ENCODE data around the gene CAPN11. TPM values are rescaled to one million over a fixed set of nuclear protein-coding genes. Genes with fewer than 3 reads are reported as not detected.

CAPN11 gene
- total RNA-seq, 1 experiment from 2014 or later = not detected

- ChIA-PET CTCF (interaction anchor here (1.0 to 2.7 kb wide), 7 partner anchors 8 to 48 kb away, joined by 4 to 8 read pairs (median 6); no protein-coding TSS in a partner anchor), POLR2A (interaction anchor here (0.5 to 4.5 kb wide), 2 partner anchors 26 to 101 kb away, joined by 4 to 22 read pairs; partner anchors contain the start of gene HSP90AB1)
- BruUV-seq (replicated peaks) = no TSS peak
Measured at GRCh38 chr6:44220913-44221290, 62.3 kb downstream of the CAPN11 start.

DNA sequence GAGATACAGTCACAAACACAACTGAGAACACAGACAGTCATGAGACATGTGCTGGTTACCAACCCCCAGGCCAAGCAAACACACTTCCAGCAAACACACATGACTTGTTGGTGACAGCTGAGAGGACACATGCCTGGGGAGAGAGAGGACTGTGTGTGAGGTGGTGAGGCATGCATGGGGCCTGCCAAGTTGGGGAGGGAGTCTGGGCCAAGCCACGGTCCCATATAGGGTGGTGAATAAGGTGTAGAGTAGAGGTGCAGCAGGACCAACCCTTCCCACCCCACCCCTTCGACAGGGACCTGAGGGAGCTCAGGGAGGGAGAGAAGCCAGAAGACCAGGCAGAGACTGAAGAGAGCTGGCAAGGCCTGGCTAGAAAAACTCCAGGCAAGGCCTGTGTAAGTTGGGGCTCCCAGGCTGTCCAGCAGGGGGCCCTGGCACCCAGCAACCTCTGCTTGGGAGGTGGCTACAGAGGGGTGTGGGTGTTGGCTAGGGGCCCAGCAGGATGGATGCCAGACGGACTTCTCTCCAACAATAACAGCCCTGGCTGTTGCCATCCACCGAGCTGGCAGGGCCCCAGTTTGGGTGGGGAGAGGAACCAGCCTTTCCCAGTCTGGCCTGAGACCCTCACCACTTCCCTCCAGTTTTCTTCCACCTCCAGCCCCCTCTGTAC is 62.8 kb downstream of the CAPN11 start:
- no TSS peak for BruUV-seq (replicated peaks)
- peak; percentile 56 for ATAC-seq
- ChIA-PET RAD21 (ENCODE audit: low non-redundant PET in 1 of 2, low total read pairs in 2 of 2, uncharacterized antibody in 2 of 2, unreplicated experiment in 2 of 2) (no interaction called here), CTCF (interaction anchor here (0.6 to 2.7 kb wide), 8 partner anchors 9 to 49 kb away, joined by 3 to 8 read pairs (median 6); partner anchors contain the start of gene HSP90AB1), POLR2A (interaction anchor here (0.5 to 4.5 kb wide), 2 partner anchors 25 to 100 kb away, joined by 4 to 22 read pairs; partner anchors contain the start of gene HSP90AB1)
- H2AFZ ChIP-seq (ENCODE audit: low read depth, low read length, poor library complexity, severe bottlenecking) = no peak overlapping the region
- H3K4me2 ChIP-seq (ENCODE audit: low read length) = peak overlapping the region; percentile 59
- H3K27me3 ChIP-seq (ENCODE audit: insufficient read depth, low read length) = no peaks in the 10 kb centered on the region
- peak overlapping the region; percentile 41 for H3K9ac ChIP-seq (ENCODE audit: low read length)
- no peaks in the 10 kb centered on the region for H3K9me2 ChIP-seq (ENCODE audit: insufficient read depth)
- H3K4me1 ChIP-seq (ENCODE audit: control insufficient read depth in 1 of 2, insufficient read depth in 2 of 2, low read length in 2 of 2) = peaks cover 45 to 71% of the 10 kb centered on the region in 2 experiments
- no peak overlapping the region; a peak in 1 of 4 replicates for H3K4me3 ChIP-seq (replicated peaks in 1 of 2; ENCODE audit: low read depth in 1 of 2, low read length in 2 of 2)
- no peak for DNase-seq (ENCODE audit: low read depth, low spot score)
- H3K27ac ChIP-seq (ENCODE audit: low read depth, low read length) = peak overlapping the region; percentile 41
- H4K20me1 ChIP-seq (ENCODE audit: insufficient read depth) = peaks cover 4% of the 10 kb centered on the region; the same call in 1 of the 2 replicates
- no peaks in the 10 kb centered on the region for H3K9me3 ChIP-seq (ENCODE audit: control insufficient read depth in 1 of 2, insufficient read depth in 1 of 2, low read depth in 1 of 2, low read length in 2 of 2)
- peaks cover 0 to 5% of the 10 kb centered on the region in 2 experiments; a peak in 1 of 4 replicates for H3K36me3 ChIP-seq (ENCODE audit: control insufficient read depth in 1 of 2, insufficient read depth in 2 of 2, low read length in 2 of 2)
- peaks cover 29% of the 10 kb centered on the region for H3K79me2 ChIP-seq (ENCODE audit: insufficient read depth, low read length)
- intact Hi-C loops (cut with micrococcal nuclease) = no loop called here
- TF ChIP-seq ELF1 (IDR thresholded peaks at IDR 0.05; ENCODE audit: borderline replicate concordance, low read depth) (no peak), EZH2 (IDR thresholded peaks at IDR 0.05) (no peak), ZFX (IDR thresholded peaks at IDR 0.05) (peak; percentile 48; the same call in 1 of the 2 replicates), ZBTB33 (IDR thresholded peaks at IDR 0.05; ENCODE audit: extremely low read depth, insufficient replicate concordance, low read length) (no peak), JUND (IDR thresholded peaks at IDR 0.05) (no peak), SP1 (IDR thresholded peaks at IDR 0.05; ENCODE audit: low read depth) (no peak), EZH2phosphoT487 (IDR thresholded peaks at IDR 0.05; ENCODE audit: borderline replicate concordance) (no peak), REST (IDR thresholded peaks at IDR 0.05; ENCODE audit: low read depth) (no peak), POLR2A (IDR thresholded peaks at IDR 0.05; ENCODE audit: borderline replicate concordance, extremely low read depth, insufficient read depth, insufficient read length) (no peak), FOSL1 (IDR thresholded peaks at IDR 0.05; ENCODE audit: low read depth) (no peak), CEBPB (IDR thresholded peaks at IDR 0.05; ENCODE audit: low read depth) (no peak), YY1 (IDR thresholded peaks at IDR 0.05; ENCODE audit: extremely low read depth, insufficient replicate concordance, low read depth, low read length) (no peak)

More at GRCh38 chr6:44220913-44221290, 62.3 kb downstream of the CAPN11 start:
- Histone ChIP-seq H3K9ac (ENCODE audit: low read length) (peak overlapping the region; percentile 41; the same call in 1 of the 2 replicates), H4K20me1 (ENCODE audit: insufficient read depth) (no peaks in the 10 kb centered on the region), H3K9me3 (ENCODE audit: control insufficient read depth in 1 of 2, insufficient read depth in 1 of 2, low read depth in 1 of 2, low read length in 2 of 2) (no peaks in the 10 kb centered on the region), H2AFZ (ENCODE audit: low read depth, low read length, poor library complexity, severe bottlenecking) (no peak overlapping the region), H3K27ac (ENCODE audit: low read depth, low read length) (peak overlapping the region; percentile 41), H3K4me3 (replicated peaks in 1 of 2; ENCODE audit: low read depth in 1 of 2, low read length in 2 of 2) (no peak overlapping the region), H3K36me3 (ENCODE audit: control insufficient read depth in 1 of 2, insufficient read depth in 2 of 2, low read length in 2 of 2) (peaks cover 0 to 2% of the 10 kb centered on the region in 2 experiments; a peak in 1 of 4 replicates), H3K4me2 (ENCODE audit: low read length) (peak overlapping the region; percentile 59), H3K9me2 (ENCODE audit: insufficient read depth) (no peaks in the 10 kb centered on the region), H3K27me3 (ENCODE audit: insufficient read depth, low read length) (no peaks in the 10 kb centered on the region), H3K4me1 (ENCODE audit: control insufficient read depth in 1 of 2, insufficient read depth in 2 of 2, low read length in 2 of 2) (peaks cover 45 to 65% of the 10 kb centered on the region in 2 experiments), H3K79me2 (ENCODE audit: insufficient read depth, low read length) (peaks cover 24% of the 10 kb centered on the region)
- no peak for ATAC-seq
- DNase-seq (ENCODE audit: low read depth, low spot score) = no peak
- RAD21 ChIA-PET (ENCODE audit: low non-redundant PET in 1 of 2, low total read pairs in 2 of 2, uncharacterized antibody in 2 of 2, unreplicated experiment in 2 of 2) = no interaction called here
- intact Hi-C loops (cut with micrococcal nuclease) = no loop called here
- no peak for TF ChIP-seq RAD21 (IDR thresholded peaks at IDR 0.05; ENCODE audit: low read depth)
- no peak for TF ChIP-seq POLR2A (IDR thresholded peaks at IDR 0.05; ENCODE audit: borderline replicate concordance, extremely low read depth, insufficient read depth, insufficient read length)
- no peak for TF ChIP-seq ZNF274 (IDR thresholded peaks at IDR 0.05; ENCODE audit: low read depth, low read length)
- TF ChIP-seq CBX3 (IDR thresholded peaks at IDR 0.05; ENCODE audit: low read depth) = no peak
- no peak for TF ChIP-seq POLR2AphosphoS5 (IDR thresholded peaks at IDR 0.05; ENCODE audit: low read depth, low read length)
- TF ChIP-seq EZH2phosphoT487 (IDR thresholded peaks at IDR 0.05; ENCODE audit: borderline replicate concordance) = no peak

All from HCT116 (cell line).